HG03442 (cell line): Measurements from ENCODE around the gene NPS.
A peak's percentile ranks its signal among the peaks of the same experiment; 100 is the strongest.

Source experiments
- ATAC-seq: cut with Tn5 transposase; IDR thresholded peaks from one replicate; pipeline ENCODE4 v1.9.1; 2021; ENCODE audit warnings: mild to moderate bottlenecking, moderate library complexity; ENCODE audit not compliant: unreplicated experiment

NPS gene

GRCh38 chr10:127556916-127557315, 7.8 kb downstream of the NPS start:
- ATAC-seq: no peak

DNA sequence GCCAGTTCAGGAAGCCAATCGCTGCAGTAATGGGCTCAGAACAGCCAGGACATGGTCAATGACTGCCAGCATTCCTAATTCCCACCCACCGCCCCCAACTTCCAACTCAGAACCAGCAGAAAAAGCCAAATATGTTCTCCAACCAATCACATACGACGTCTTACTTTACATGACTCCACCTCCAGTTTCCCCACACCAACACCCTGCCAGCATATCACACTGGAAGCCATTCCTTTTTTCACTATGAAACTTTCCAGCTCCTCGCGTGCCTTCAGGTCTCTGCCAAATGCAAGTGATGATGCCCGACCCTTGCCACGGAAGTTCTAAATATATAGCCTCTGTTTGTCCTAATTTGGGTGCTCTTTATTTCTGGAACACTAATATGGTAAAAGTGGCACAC, 12.5 kb downstream of the NPS start:
- ATAC-seq: no peak

DNA sequence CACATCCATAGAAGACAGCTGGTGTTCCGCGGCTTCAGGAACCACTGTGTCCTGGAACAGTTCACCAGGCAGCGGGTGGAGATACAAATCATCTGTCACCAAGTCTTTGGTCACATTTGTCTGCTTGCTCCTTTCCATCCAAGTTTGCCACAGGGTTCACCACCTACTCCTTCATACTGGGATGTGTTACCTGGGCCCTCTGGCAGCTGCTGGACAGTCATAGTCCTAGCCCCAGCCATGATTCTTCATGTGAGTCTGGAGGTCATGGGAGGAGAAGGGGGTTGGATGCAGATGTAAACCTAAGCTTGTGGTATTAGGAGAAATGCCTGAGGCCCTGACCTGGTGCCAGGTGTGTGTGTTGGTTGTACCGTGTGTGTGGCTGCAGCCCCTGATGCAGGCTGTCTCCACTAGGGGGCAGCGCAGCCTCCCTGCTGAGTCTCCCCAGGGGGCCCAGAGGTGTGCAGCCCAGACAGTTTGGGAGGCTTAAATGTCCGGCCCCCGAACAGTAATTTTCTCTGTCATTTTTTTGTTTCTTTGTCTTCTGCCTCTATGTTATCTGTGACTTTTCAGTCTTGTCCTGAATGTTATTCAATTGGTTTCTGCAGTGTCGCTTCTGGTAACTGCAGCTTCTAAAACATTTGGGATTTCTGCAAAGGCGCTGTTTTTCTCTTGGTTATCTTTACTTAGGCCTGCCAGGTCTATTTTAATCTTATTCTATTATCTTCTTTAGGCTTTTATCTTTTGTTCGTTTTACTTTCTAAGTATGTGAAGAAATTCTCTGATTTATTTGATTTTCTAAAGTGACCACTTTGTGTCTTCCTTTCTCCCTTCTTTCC, 14.8 kb downstream of the NPS start:
- ATAC-seq: peak; percentile 72

DNA sequence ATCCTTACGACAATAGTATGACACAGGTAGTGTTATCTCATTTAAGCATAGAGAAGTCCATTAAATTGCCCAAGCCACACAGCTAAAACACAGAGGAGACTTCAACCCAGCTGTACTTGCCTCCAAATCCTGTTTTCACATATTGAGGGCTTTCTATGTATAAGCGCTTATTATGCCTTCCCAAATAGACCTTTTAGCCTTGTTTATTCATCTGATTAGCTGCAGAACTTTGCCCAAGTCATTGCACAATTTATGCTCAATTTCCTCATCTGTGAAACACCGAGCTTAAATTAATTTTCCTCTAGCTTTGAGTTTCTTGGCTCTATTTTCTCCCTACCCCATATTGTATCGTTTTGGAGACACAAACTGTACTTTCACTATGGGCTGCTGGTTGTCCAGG, 15.5 kb downstream of the NPS start:
- ATAC-seq: no peak

- ATAC-seq: no peak
Observed at GRCh38 chr10:127565583-127565982, 16.5 kb downstream of the NPS start.

GRCh38 chr10:127569210-127569609, 20.1 kb downstream of the NPS start:
- no peak for ATAC-seq

GRCh38 chr10:127570036-127570435, 20.9 kb downstream of the NPS start:
- no peak for ATAC-seq

GRCh38 chr10:127571386-127571785, 22.3 kb downstream of the NPS start:
- no peak for ATAC-seq

GRCh38 chr10:127576051-127576450, 26.9 kb downstream of the NPS start:
- no peak for ATAC-seq

- ATAC-seq: no peak
Observed at GRCh38 chr10:127576740-127577161, 27.6 kb downstream of the NPS start.

DNA sequence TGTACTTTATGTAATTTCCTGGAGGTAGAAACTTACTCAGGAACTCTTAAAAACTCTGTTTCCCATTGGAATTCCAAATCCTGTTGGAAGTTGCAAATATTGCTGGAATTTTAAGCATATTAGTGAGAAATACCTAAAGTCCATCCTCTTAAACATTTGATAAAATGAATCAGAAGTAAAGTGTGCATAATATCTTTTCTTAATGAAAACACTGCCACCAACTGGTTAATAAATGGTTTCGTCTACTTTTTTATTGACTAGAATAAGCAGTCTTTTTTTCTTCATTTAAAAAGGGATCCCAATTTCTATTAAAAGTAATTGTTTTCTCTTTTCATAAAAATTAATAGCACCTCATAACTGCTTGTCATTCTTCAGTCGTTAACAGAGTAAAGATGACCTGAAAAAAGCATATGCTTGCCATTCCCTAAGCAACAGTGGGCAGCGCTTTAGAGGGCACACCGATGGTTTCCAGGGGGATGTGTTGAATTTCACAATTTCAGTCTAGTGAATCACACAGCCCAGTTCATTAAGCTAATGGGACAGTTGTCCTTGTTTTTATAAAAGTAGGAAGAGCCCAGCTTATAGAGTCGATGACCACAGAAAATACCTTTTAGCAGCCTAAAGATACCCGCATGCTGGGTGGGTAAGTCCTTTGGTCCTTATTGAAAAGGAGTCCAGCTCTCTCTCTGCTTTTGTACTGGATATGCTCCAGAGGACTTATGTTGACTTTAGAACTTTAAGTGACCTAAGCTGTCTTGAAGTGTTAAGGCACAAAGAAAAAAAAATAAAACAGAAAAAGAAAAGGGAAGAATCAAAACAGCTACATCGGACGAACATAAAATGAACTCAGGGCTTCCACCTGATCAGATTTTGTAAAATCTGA, 28.5 kb downstream of the NPS start:
- no peak for ATAC-seq

- no peak for ATAC-seq
Observed at GRCh38 chr10:127578259-127578960, 29.3 kb downstream of the NPS start.

DNA sequence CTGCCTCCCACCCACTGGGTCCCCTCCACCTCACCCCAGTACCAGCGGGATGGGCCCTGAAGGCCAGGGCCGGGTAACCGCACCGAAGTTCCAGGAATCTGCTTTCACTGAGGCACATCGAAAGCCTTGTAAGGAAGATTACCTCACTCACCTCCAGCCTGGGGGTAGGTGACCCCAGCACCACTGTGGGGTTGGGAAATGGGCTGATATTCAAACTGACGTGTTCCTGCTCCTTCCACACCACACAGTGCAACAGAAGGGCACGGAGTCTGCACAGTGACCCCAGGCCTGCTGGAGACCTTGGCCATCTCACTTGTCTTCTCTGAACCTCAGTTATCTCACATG, 29.8 kb downstream of the NPS start:
- ATAC-seq: no peak

DNA sequence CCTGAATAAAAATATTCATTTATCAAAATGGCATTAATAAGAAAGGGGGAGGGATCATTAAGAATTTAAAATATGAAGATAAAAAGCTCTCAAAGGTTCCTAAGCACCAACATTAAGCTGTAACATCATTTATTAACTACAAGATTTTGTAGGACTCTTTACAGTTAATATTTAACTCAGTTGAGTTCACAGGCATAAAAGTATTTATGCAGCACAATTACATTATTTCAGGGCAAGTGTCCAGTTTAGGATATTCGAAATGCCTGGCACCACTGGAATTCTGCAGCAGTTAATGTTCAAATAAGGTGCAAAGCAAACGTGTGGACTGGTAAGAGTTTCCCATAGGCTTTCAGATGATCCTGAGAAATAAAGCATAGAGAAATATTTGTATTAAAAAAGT, 30.5 kb downstream of the NPS start:
- no peak for ATAC-seq

GRCh38 chr10:127580822-127581221, 31.7 kb downstream of the NPS start:
- ATAC-seq: no peak

DNA sequence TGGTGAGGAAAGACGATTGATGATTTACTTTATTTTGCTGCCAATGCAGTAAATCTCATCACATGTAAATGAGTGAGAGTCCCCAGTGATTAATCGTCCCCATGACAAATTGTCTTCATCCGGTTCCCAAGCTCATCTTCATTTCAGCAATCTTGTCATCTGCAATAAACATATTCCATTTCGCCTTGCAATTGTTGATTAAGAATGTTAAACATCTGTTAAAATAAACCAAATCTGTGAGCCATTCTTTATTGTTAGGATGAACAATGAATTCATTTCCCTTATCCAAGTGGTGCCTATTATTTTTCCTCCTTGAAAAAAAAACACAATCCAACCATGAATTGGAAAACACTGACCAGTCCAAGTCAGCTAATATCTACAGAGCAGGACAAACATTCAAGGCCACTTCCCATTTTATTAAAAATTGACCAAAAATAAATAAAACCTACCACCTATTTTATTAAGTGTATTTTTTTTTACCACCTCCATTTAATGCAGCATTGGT, 36.5 kb downstream of the NPS start:
- no peak for ATAC-seq

- no peak for ATAC-seq
Observed at GRCh38 chr10:127587668-127588365, 38.7 kb downstream of the NPS start.

GRCh38 chr10:127592586-127592985, 43.5 kb downstream of the NPS start:
- no peak for ATAC-seq

GRCh38 chr10:127600479-127600878, 51.4 kb downstream of the NPS start:
- no peak for ATAC-seq
